ENCODE results near the gene FGA. TPM values are rescaled to one million over a fixed set of nuclear protein-coding genes. Genes with fewer than 3 reads are reported as not detected.

The FGA gene
- not detected for total RNA-seq
- polyA plus RNA-seq: not detected

GRCh38 chr4:154590329-154591006 lies at the start of gene FGA:
FGA (minus strand) TSS chr4:154590742; CDS start chr4:154590687, 55 bp downstream.
- Mint-ChIP-seq H3K4me1 (no peaks in the 10 kb centered on the region), H3K27ac (no peak within 1 kb of the TSS), H3K4me3 (no peak within 1 kb of the TSS), H3K27me3 (peaks cover 4% of the 10 kb centered on the region), H3K9me3 (peaks cover 0 to 2% (median 0%) of the 10 kb centered on the region in 7 donors), H3K36me3 (no peaks in the 10 kb centered on the region)
- Histone ChIP-seq H3K27me3 (ENCODE audit: control insufficient read depth, insufficient read depth, low read length) (no peaks in the 10 kb centered on the region), H3K9me3 (ENCODE audit: control insufficient read depth in 2 of 2, low read length in 2 of 2) (no peaks in the 10 kb centered on the region), H3K4me3 (ENCODE audit: low read depth, low read length) (no peak within 1 kb of the TSS), H3K4me1 (ENCODE audit: control insufficient read depth, insufficient read depth, low read length, poor library complexity, severe bottlenecking) (no peaks in the 10 kb centered on the region), H3K27ac (ENCODE audit: insufficient read depth, low read length, poor library complexity, severe bottlenecking) (no peak within 1 kb of the TSS), H3K36me3 (ENCODE audit: control insufficient read depth, insufficient read depth, low read length) (no peaks in the 10 kb centered on the region)
- ATAC-seq (ENCODE audit: low read depth in 2 of 2): no peak
- DNase-seq: no peak

GRCh38 chr4:154634058-154634457 lies 43.5 kb upstream of the FGA start:
- no peak overlapping the region for H3K4me3 Mint-ChIP-seq
- Histone ChIP-seq H3K36me3 (ENCODE audit: control insufficient read depth, insufficient read depth, low read length) (no peaks in the 10 kb centered on the region), H3K27me3 (ENCODE audit: control insufficient read depth, insufficient read depth, low read length) (peaks cover 6% of the 10 kb centered on the region), H3K4me3 (ENCODE audit: low read depth, low read length) (no peak overlapping the region), H3K4me1 (ENCODE audit: control insufficient read depth, insufficient read depth, low read length, poor library complexity, severe bottlenecking) (no peaks in the 10 kb centered on the region), H3K9me3 (ENCODE audit: control insufficient read depth in 2 of 2, low read length in 2 of 2) (no peaks in the 10 kb centered on the region), H3K27ac (ENCODE audit: insufficient read depth, low read length, poor library complexity, severe bottlenecking) (no peak overlapping the region)
- no peaks in the 10 kb centered on the region for H3K36me3 Mint-ChIP-seq
- ATAC-seq (ENCODE audit: low read depth in 2 of 2): no peak
- no peaks in the 10 kb centered on the region for H3K4me1 Mint-ChIP-seq
- H3K27ac Mint-ChIP-seq: no peak overlapping the region
- peaks cover 0 to 4% (median 0%) of the 10 kb centered on the region in 7 donors for H3K9me3 Mint-ChIP-seq
- H3K27me3 Mint-ChIP-seq: peaks cover 15% of the 10 kb centered on the region
- no peak for DNase-seq

- H3K27ac ChIP-seq (ENCODE audit: insufficient read depth, low read length, poor library complexity, severe bottlenecking): no peak overlapping the region
- H3K9me3 ChIP-seq (ENCODE audit: control insufficient read depth in 2 of 2, low read length in 2 of 2): no peaks in the 10 kb centered on the region
- H3K4me1 Mint-ChIP-seq: no peaks in the 10 kb centered on the region
- DNase-seq: no peak
- no peaks in the 10 kb centered on the region for H3K27me3 Mint-ChIP-seq
- H3K36me3 Mint-ChIP-seq: no peaks in the 10 kb centered on the region
- H3K27me3 ChIP-seq (ENCODE audit: control insufficient read depth, insufficient read depth, low read length): peaks cover 18% of the 10 kb centered on the region
- peaks cover 2% of the 10 kb centered on the region for H3K4me1 ChIP-seq (ENCODE audit: control insufficient read depth, insufficient read depth, low read length, poor library complexity, severe bottlenecking)
- no peak for ATAC-seq (ENCODE audit: low read depth in 2 of 2)
- H3K4me3 ChIP-seq (ENCODE audit: low read depth, low read length): no peak overlapping the region
- H3K36me3 ChIP-seq (ENCODE audit: control insufficient read depth, insufficient read depth, low read length): no peaks in the 10 kb centered on the region
- peaks cover 0 to 4% (median 0%) of the 10 kb centered on the region in 7 donors for H3K9me3 Mint-ChIP-seq
- no peak overlapping the region for H3K27ac Mint-ChIP-seq
- no peak overlapping the region for H3K4me3 Mint-ChIP-seq
Observed at GRCh38 chr4:154631828-154632227, 41.3 kb upstream of the FGA start.

- H3K4me3 Mint-ChIP-seq: no peak overlapping the region
- Histone ChIP-seq H3K4me3 (ENCODE audit: low read depth, low read length) (no peak overlapping the region), H3K9me3 (ENCODE audit: control insufficient read depth in 2 of 2, low read length in 2 of 2) (no peaks in the 10 kb centered on the region), H3K27ac (ENCODE audit: insufficient read depth, low read length, poor library complexity, severe bottlenecking) (no peak overlapping the region), H3K4me1 (ENCODE audit: control insufficient read depth, insufficient read depth, low read length, poor library complexity, severe bottlenecking) (peaks cover 7% of the 10 kb centered on the region), H3K36me3 (ENCODE audit: control insufficient read depth, insufficient read depth, low read length) (no peaks in the 10 kb centered on the region), H3K27me3 (ENCODE audit: control insufficient read depth, insufficient read depth, low read length) (peaks cover 18% of the 10 kb centered on the region)
- peaks cover 0 to 3% (median 0%) of the 10 kb centered on the region in 4 donors for H3K4me1 Mint-ChIP-seq
- DNase-seq (no peak), ATAC-seq (ENCODE audit: low read depth in 2 of 2) (no peak)
- H3K27ac Mint-ChIP-seq: no peak overlapping the region
- H3K27me3 Mint-ChIP-seq: peaks cover 12% of the 10 kb centered on the region
- H3K9me3 Mint-ChIP-seq: no peaks in the 10 kb centered on the region
- H3K36me3 Mint-ChIP-seq: no peaks in the 10 kb centered on the region
Observed at GRCh38 chr4:154630324-154630723, 39.8 kb upstream of the FGA start.

- no peak overlapping the region for H3K4me3 Mint-ChIP-seq
- H3K4me1 ChIP-seq (ENCODE audit: control insufficient read depth, insufficient read depth, low read length, poor library complexity, severe bottlenecking): peaks cover 7% of the 10 kb centered on the region
- ATAC-seq (ENCODE audit: low read depth in 2 of 2): peak; percentile 68 to 77
- peak in 2 of 3 donors; percentile 2 to 46 for DNase-seq
- H3K27me3 ChIP-seq (ENCODE audit: control insufficient read depth, insufficient read depth, low read length): peaks cover 18% of the 10 kb centered on the region
- H3K27ac ChIP-seq (ENCODE audit: insufficient read depth, low read length, poor library complexity, severe bottlenecking): no peak overlapping the region
- H3K27ac Mint-ChIP-seq: no peak overlapping the region
- H3K4me3 ChIP-seq (ENCODE audit: low read depth, low read length): no peak overlapping the region
- H3K27me3 Mint-ChIP-seq: peaks cover 23% of the 10 kb centered on the region
- H3K9me3 ChIP-seq (ENCODE audit: control insufficient read depth in 2 of 2, low read length in 2 of 2): no peaks in the 10 kb centered on the region
- H3K4me1 Mint-ChIP-seq: peaks cover 0 to 3% (median 0%) of the 10 kb centered on the region in 4 donors
- no peaks in the 10 kb centered on the region for H3K36me3 ChIP-seq (ENCODE audit: control insufficient read depth, insufficient read depth, low read length)
- H3K36me3 Mint-ChIP-seq: no peaks in the 10 kb centered on the region
- H3K9me3 Mint-ChIP-seq: no peaks in the 10 kb centered on the region
Observed at GRCh38 chr4:154626793-154627484, 36.4 kb upstream of the FGA start.

GRCh38 chr4:154625971-154626370 lies 35.4 kb upstream of the FGA start:
- Mint-ChIP-seq H3K4me3 (no peak overlapping the region), H3K27me3 (peaks cover 23% of the 10 kb centered on the region), H3K4me1 (peaks cover 0 to 3% (median 0%) of the 10 kb centered on the region in 4 donors), H3K36me3 (no peaks in the 10 kb centered on the region), H3K9me3 (no peaks in the 10 kb centered on the region), H3K27ac (no peak overlapping the region)
- Histone ChIP-seq H3K4me1 (ENCODE audit: control insufficient read depth, insufficient read depth, low read length, poor library complexity, severe bottlenecking) (peaks cover 7% of the 10 kb centered on the region), H3K4me3 (ENCODE audit: low read depth, low read length) (no peak overlapping the region), H3K27ac (ENCODE audit: insufficient read depth, low read length, poor library complexity, severe bottlenecking) (no peak overlapping the region), H3K9me3 (ENCODE audit: control insufficient read depth in 2 of 2, low read length in 2 of 2) (no peaks in the 10 kb centered on the region), H3K36me3 (ENCODE audit: control insufficient read depth, insufficient read depth, low read length) (no peaks in the 10 kb centered on the region), H3K27me3 (ENCODE audit: control insufficient read depth, insufficient read depth, low read length) (peaks cover 15% of the 10 kb centered on the region)
- ATAC-seq (ENCODE audit: low read depth in 2 of 2): no peak
- DNase-seq: no peak

- H3K27ac ChIP-seq (ENCODE audit: insufficient read depth, low read length, poor library complexity, severe bottlenecking): no peak overlapping the region
- H3K4me1 ChIP-seq (ENCODE audit: control insufficient read depth, insufficient read depth, low read length, poor library complexity, severe bottlenecking): peaks cover 7% of the 10 kb centered on the region
- Mint-ChIP-seq H3K4me1 (peaks cover 0 to 3% (median 0%) of the 10 kb centered on the region in 4 donors), H3K9me3 (no peaks in the 10 kb centered on the region), H3K27me3 (peaks cover 23% of the 10 kb centered on the region), H3K27ac (no peak overlapping the region), H3K4me3 (no peak overlapping the region), H3K36me3 (no peaks in the 10 kb centered on the region)
- no peaks in the 10 kb centered on the region for H3K36me3 ChIP-seq (ENCODE audit: control insufficient read depth, insufficient read depth, low read length)
- ATAC-seq (ENCODE audit: low read depth in 2 of 2): no peak
- H3K27me3 ChIP-seq (ENCODE audit: control insufficient read depth, insufficient read depth, low read length): peaks cover 15% of the 10 kb centered on the region
- H3K9me3 ChIP-seq (ENCODE audit: control insufficient read depth in 2 of 2, low read length in 2 of 2): no peaks in the 10 kb centered on the region
- no peak for DNase-seq
- H3K4me3 ChIP-seq (ENCODE audit: low read depth, low read length): no peak overlapping the region
Observed at GRCh38 chr4:154623995-154624394, 33.5 kb upstream of the FGA start.
